GM13976 (cell line): ENCODE results near the gene RALGDS.

Experiments used
- DNase-seq: peaks from one replicate; pipeline ENCODE4 v3.0.0; 2012; ENCODE audit warnings: low spot score
- CTCF ChIP-seq: IDR thresholded peaks from 2 replicates; pipeline ENCODE4 v1.5.1; 2012; ENCODE audit warnings: borderline replicate concordance, mild to moderate bottlenecking; ENCODE audit not compliant: insufficient read depth; ENCODE audit errors: extremely low read depth, missing control alignments, control extremely low read depth
- in situ Hi-C: fragments of 300-500 bp; cut with MboI; formaldehyde crosslinking; loops from one replicate; pipeline ENCODE4 v1.12.0; 2022; ENCODE audit warnings: low sequenced_read_pairs, mixed read lengths, inconsistent platforms; ENCODE audit not compliant: unreplicated experiment

Gene RALGDS

GRCh38 chr9:133109931-133110650 lies 10.9 kb downstream of the RALGDS start:
- in situ Hi-C loops = no loop called here
- no peak for TF ChIP-seq CTCF
- no peak for DNase-seq

- no peak for TF ChIP-seq CTCF
- no peak for DNase-seq
- in situ Hi-C loops = no loop called here
These were observed 12.0 kb downstream of the RALGDS start for GRCh38 chr9:133108794-133109641.

- no peak for TF ChIP-seq CTCF
- in situ Hi-C loops = no loop called here
- no peak for DNase-seq
These were observed 12.9 kb downstream of the RALGDS start for GRCh38 chr9:133107961-133108793.

- TF ChIP-seq CTCF = no peak
- in situ Hi-C loops = no loop called here
- DNase-seq = no peak
These were observed 13.8 kb downstream of the RALGDS start for GRCh38 chr9:133107245-133107722.

GRCh38 chr9:133106511-133107244 lies 14.4 kb downstream of the RALGDS start:
- in situ Hi-C loops = no loop called here
- DNase-seq = no peak

More at GRCh38 chr9:133106511-133107244, 14.4 kb downstream of the RALGDS start:
- TF ChIP-seq CTCF = no peak
